NCI-H345 treated with DMSO at 0.1 percent for 48 hours (cell line): ENCODE data around the gene PLIN4.

ENCODE experiments used
- DNase-seq: peaks from one replicate; lab custom pipeline; 2025; ENCODE audit not compliant: unreplicated experiment; lab: John Stamatoyannopoulos, UW

Gene PLIN4

DNA sequence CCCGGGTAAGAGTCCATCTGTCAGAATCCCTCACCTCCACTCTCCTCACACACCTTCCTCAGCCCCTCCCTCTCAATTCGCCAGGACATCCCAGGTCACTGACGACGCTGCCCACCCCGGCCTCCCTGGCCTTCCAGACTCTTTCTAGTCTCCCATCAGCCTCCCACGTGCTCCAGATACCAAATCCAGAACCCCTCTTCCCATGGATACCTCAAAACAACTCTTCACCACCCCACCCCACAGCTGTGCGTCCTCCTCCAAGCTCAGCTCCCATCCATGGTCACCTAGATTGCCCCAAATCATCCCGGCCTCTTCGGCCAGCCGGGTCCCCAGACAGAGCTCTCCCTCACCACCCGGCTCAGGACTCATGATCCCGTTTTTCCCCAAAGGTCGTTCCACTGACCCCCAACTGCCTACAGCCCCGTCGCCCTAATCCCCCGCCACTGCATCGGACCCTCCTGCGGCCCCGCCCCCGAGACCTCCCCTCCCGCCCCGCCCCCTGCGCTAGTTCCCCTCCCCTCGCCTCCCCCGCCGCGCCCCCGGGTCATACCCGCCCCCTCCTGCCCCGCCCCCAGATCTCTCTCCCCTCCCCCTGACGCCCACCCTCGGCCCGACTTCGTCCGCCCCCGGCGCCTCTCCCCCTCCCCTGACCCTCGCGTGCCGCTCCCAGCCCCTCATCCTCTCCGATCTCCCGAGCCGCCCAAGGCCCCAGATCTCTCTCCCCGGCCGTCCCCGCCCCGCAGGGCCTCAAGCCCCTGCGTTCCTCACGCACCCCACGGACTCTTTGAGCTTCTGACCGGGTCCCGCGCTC lies 61.2 kb downstream of the PLIN4 start:
- DNase-seq, result peak; percentile 42

DNA sequence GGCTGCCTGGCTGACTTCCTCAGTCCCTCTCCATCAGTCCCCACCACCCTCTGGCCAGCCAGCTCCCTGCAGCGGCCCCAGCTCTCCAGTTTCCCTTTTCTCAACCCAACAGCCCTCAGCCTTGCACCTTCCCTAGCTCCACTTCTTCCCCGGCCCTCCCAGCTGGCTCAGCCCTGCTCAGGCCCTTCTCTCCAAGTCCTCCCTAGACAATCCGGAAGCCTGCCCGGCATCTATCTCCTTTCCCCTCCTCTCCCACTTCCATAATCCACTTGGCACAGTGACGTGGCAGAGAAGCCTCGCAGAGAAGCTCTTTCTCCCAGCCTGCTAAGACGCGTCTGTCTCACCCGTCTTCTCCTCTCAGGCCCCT lies 61.8 kb downstream of the PLIN4 start:
- DNase-seq, result no peak

DNA sequence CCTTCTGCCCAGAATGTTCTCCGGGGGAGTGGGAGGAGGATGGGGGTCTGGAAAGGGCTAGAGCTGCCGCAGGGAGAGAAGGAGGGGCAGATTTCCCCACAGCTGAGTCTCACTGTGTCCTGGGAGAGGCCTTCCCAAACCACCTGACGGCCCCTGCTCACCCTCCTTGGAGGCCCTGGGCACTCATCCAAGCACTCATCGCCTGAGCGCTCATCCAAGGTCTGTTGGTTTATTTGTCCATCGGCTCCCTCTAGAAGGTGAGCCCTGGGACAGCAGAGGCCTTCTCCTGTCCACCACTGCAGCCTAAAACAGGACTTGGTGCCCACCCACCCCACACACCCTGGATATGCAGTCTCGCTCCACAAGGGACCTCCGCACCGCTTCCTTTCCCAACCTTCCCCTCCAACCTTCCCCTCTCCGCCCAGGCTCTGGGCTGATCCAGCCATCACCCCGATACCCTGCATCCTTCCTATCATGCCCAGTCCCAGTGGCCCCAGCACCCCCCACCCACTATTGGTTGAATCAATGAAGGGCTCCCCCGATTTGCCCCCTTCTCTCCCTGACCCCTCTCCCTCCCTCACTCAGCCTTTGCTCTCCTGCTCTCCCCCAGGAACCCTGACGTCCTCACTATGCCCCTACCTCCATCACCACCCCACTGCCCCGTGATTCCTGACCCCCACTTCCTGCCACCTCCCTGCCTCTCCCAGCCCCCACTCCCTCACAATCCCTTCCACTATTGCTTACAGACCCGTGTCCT lies 62.4 kb downstream of the PLIN4 start:
- DNase-seq, result no peak

DNA sequence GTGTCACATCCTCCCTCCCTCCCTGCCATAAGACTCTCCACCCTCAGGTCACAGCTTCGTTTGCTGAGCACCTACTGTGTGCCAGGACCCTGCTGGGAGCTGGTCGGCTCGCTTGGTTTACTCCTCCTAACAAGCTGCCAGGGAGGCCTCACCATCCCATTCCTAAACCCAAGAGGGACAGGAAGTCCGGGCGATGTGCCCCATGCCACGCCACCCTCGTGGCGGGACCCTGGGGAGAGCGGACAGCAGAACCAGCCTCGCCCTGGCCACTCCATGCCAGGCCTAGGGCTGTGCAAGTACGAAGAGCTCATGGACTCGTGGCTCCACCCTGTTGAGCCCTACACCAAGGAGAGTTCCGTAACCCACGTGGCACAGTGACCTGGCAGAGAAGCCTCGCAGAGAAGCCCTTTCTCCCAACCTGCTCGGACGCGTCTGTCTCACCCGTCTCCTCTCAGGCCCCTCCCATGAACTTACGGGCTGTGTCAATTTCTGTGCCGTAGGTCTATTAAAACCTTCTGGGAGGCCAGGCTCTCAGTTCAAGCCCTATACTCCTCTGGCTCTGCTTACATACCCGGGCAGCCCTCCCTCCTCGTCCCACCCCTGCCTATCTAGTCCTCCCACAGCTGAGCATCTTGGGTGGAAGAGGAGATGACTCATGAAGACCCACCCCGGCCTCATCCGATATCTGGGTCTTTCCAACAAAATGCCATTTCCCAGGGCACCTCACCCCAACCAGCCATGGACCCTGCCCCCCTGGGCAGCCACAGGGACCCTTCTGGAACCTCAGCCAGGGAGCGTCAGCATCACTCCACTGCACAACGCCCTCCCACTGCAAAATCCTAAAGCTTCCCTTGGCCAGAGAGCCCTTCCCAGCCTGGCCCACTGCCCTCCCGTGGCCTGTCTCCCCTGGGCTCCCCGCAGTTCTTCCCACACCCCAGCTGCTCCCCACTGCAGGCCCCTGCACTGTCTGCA lies 63.3 kb downstream of the PLIN4 start:
- DNase-seq, result no peak

DNA sequence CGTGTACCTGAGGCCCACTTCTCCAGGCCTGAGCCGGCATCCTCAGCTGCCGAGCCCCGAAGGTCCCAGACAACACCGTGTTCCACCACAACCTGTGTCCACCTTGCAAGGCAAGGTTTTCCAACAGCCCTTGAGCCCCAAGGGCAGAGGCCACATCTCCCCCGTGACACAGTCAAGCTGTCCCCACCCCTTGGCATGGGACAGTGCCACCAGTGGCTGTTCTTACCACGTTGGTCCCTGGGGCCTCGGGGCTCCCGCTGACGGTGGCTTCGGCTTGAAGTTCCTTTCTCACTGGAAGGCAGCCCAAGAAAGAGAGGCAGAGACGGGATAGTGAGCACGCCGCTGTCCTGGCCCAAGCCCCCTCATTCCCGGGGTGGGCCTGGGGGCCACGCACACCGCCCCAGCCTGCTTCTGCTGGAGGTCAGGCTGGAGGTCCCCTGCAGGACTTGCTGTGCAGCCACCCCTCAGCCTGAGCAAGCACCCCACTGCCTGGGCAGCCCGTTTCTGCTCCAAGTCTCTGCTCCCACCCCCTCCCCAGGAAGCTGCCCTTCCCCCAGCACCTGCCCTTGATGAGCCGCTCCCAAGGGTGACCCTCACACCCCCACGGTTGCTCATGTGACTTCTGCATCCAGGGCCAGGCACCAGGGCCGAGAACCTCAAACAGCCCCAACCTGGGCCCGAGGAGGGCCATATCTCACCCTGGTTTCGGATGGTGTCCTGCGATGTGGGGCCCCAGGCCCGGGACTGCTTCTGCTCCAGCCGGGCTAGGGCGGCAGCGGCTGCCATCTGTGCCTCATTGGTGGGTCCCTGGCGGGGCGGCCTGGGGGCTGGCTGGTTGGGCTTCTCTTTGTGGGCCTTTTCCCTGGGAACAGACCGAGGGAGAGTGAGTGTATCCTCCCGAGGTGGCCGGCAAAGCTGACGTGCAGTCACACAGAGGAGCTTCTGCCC lies 64.8 kb downstream of the PLIN4 start:
- no peak for DNase-seq

DNA sequence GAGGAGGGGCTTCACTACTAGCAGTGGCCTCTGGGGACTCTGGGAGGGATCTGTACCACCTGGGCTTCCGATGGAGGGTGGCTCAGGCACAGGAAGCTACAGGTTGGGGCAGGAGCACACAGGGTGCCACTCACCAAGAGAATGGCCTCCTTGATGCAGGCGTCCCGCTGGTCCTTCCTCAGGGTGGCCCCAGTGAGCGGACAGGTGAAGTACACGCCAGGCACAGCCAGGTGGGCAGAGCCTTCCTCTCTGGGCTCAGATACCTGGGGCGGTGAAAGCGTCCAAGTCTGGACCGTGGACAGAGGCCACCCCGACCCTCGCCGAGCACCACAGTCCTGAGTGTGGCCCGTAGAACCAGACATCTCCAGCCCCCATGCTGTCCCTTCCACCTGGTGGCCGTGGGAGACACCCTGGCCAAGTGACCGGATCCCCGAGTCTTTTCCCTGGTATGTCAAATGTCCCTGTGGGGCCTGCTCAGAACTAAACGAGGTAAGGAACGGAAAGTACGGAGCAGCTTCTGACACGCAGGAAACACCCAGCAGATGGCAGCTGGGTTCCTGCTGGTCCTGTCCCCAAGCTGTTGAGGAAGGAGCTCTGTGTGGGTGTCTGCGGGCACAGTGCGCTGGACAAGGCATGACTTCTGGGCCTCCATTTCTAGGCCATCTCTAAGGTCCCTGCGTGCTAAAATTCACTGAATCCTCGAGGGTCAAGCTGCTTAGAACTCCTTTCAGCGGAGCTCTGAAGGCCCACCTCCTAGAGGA lies 65.9 kb downstream of the PLIN4 start:
- DNase-seq, result no peak
